GM18498 (cell line): ENCODE data around the gene SMYD3.

Source experiments
- ATAC-seq: cut with Tn5 transposase; IDR thresholded peaks from one replicate; pipeline ENCODE4 v1.9.1; 2021; ENCODE audit warnings: mild to moderate bottlenecking, moderate library complexity; ENCODE audit not compliant: unreplicated experiment

SMYD3 gene

DNA sequence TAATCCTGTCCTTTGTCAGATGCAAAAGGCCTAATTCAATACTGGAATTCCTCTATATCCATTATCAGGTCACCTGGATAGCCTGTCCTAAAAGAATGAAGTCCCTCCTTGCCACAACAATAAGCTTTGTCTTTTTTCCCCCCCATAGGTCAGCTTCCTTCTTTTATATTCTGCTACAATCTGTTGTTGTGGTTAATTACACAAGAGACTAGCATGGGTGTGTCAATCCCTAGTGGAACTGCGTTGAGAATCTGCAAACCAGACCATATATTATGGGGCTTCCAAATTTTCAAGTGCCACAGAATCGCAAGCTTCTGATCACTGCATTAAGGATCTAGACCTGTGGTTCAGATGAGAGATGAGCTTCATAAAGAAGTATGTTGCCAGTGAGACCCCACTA, 349.6 kb downstream of the SMYD3 start:
- ATAC-seq, result no peak

DNA sequence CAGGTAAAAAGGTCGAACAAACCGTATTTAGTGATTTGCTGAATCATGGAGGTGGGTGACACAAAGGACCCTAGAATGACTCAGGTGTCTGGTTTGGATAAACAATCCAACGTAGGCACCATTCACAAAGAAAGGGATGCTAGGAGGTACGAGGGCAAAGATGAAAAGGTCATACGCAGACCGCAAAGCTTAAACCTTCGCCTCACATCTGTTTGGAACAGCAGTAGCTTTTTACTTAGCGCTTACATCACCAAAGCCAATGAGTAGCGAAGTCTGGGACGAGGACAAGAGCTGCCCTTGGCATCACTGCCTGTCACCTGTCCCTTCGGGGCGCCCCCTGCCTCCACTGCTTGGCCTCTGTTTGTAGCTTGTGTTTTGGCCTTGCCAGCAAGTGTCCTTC, 350.2 kb downstream of the SMYD3 start:
- ATAC-seq, result no peak

DNA sequence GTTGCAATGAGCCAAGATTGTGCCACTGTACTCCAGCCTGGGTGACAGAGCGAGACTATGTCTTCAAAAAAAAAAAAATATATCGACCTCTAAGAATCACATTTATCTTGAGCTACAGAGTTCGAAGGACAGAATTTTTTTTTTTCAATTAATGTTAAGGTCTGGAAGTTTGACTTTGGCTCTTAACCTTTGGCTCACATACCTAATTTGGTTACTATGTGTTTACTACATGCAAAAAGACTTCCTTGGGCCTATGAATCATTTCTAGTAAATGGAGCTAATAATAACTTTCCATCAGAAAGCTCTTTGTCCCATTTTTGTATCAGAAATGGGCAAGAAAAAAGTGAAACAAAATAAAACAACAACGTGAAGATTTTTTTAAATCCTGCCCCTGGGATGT, 351.2 kb downstream of the SMYD3 start:
- no peak for ATAC-seq

DNA sequence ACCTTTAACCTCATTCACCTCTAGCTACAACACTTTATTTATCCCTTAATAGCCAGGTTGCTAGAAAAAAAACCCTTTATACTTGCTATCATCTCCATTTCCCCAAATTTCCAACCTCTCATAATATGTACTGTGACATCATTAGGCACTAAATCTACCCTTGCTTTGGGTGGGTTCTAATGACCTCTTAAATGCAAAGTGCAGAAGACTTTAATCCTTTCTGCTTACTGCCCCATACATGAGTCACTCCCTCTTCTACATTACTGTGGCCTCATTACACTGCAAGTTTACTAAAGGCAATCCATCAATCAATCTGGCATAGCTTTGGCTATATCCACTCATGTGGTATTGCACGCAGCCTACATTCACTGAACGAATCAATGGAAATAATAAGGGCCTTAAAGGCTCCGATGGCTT, 353.3 kb downstream of the SMYD3 start:
- ATAC-seq, result no peak

DNA sequence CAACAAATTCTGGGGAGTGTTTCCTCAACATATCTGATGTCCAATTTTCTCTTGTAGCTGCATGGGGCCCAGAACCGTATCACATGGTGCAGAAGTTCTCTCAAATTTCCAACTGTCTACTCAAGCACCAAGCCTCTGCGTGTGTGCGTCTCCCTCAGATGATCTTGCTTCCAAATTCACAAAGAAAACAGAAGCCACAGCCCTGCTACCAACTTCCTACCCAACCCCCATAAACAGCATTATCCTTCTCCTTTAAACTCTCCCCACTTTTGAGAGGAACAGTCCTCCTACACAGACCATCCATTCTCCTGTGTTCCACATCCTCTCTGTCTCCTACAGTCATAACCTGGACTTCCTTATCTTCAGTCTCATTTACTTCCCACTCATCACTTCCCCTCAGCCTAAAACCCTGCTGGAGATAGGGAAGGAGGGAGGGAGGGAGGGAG, 354.1 kb downstream of the SMYD3 start:
- no peak for ATAC-seq

DNA sequence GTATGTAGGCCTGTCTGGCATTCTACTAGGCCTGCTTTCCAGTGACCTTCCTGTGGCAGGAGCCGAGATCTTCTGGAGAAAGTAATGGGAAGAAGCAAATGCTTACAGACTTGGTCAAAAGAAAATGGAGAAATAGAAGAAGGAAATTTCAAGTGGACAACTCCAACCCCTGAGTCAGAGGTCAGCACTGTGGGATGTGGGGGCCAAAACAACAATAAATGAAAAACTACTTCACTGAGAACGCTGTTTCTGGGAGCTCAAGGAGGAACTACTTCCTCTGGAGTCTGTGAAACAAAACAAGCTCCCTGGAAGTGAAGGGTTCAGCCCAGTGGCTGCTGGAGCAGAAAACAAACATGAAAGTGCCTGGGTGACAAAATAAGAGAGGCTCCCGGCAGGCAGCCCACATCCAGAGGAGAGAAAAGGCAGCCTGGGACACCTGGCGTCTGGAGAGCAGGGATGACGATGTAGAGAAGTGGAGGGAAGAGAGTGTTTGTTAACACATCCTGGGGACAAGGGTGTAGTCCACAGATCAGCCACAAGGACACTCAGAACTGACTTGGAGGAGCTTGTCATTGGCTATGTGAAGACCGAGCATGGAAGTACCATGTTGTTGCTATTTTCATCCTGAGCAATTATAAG, 355.2 kb downstream of the SMYD3 start:
- ATAC-seq, result no peak

DNA sequence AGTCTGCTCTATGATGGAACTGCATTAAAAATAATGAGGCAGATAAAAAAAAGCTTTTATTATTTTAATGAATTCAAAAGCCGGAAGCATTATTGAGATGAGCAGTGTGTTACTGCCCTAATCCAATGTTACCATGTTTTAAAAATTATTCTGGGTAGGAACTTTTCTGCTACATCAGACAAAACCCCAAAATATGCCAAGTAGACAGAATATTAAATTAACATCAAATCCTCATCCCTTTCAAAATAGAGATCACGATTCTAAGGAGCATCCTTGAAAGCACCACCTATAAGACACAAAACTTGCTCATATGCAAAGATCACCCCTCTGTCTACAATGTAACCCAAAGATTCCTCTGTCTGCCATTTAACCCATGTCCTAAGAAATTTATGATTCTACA, 357.5 kb downstream of the SMYD3 start:
- ATAC-seq, result no peak

DNA sequence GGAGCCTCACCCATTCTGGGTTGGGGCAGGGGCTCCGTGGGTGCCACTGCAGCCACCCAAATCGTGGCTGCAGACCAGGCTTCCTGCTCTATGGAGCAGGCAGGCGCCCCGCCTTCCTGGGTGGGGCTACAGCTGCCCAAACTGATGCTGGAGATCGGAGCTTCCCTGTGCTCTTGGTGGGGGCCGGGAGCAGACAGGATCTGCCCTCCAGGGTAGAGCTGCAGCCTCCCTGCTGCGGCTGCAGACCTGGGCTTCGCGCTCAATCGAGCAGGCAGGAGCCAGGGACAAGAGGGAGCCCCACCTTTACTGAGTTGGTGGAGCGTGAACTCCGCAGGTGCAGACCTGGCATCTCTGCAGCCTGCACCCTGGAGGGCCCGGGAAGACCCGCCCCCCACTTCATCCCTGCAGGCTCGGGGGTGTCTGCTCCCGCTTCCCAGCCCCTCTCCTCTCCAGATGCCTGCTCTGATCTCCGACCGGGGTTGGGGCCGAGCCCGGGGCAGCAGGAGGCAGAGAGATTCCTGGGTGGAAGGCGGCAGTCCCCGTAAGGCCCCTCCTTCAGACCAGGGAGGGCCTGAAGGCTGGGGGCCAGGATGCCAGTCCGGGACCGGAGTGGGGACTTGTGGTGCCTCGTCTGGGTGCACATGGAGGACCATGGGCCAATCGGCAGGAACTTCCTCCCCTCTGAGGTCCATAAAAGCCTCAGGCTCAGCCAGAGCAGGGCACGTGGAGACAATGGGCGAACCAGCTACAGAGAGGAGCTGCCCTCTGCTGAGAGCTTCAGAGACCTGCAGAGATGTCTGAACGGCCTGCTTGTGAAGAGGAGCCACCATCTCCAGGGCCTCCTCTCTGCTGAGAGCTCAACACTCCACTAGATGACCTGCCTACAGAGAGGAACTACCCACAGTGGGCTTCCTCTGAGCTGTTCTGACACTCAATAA, 359.3 kb downstream of the SMYD3 start:
- ATAC-seq, result no peak

DNA sequence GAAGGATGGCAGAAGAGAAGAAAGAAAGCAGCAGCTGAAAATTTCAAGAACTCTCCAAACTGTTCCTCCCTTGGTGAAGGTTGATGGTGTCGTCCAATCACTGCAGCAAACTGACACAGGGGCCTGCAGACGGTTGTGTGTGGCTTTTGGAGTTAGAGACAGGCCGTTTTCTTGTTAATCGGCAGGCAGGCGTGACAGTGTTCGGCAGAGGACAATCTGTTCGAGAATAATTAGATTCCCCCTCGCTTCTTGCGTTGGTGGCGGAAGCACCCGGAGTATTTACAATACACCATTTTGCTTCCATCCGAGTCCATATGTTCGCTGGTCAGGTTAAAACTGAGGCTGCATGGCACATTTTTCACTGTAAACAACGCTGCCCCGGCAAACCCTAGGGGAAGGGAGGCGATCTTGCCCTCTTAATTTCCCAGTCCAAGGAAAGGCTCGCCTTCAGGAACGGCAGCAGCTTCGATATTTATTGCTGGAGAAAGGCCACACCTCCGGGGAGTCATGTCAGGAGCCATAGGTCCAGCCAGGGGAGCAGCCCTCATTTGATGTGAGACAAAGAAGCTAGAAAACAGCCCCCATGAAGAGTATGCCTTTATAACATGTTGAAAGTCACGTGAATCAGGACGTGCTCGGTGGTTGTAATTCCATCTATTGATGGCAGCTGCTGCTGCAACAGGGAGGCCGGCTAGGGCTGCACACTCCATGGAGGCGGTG, 360.1 kb downstream of the SMYD3 start:
- ATAC-seq, result no peak

DNA sequence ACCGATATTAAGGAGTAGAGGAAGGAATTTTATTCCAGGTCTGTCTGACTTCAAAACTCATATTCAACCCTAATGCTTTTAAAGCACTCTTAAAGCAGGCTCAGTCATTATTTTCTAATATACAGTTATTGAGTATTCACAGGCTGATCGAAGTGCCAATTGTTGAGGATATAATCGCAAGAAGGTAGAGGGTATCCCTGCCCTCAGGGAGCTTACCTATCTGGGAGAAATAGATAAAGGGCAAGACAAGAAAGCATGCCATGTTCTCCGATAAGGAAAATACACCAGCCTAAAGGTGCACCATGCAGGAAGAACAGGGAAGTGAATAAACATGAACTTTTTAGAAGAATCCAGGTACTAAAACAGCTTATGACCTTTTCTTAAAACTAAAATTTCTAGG, 361.2 kb downstream of the SMYD3 start:
- ATAC-seq, result no peak

DNA sequence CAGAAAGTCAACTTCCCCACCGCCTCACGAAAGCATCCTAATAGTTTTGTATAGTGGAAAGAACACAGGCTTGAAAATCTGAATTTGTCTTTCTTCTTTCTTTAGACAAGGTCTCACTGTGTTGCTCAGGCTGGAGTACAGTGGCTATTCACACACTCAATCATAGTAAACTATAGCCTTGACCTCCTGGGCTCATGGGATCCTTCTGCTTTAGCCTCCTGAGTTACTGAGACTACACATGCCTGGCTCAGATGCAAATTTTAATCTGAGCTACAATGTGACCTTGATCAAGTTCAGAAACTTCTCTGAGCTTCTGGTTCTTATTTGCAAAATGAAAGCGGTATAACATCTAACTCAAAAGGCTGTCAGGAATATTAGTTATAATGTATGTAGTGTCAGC, 362.1 kb downstream of the SMYD3 start:
- ATAC-seq, result no peak

DNA sequence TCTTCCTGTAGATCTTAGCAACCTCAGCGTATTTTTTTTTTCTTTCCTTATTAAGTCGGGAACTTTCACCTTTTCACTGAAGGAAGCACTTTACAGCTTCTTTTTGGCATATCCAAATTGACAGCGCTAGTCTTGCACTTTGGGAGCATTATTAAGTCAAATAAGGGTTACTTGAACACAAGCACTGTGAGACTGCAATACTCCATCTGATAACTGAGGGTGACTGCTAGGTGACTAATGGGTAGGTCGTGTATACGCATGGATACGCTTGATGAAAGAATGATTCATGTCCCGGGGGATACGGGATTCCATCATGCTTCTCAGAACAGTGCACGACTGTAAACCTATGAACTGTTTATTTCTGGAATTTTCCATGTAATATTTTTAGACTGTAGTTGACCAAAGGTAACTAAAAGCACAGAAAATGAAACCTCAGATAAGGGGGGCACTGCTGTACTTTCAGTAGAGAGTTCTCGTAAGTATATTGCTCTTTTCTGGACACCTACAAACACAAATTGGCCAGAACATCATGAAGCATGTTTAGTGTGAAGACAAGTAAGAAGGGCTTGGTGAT, 364.7 kb downstream of the SMYD3 start:
- ATAC-seq, result no peak

DNA sequence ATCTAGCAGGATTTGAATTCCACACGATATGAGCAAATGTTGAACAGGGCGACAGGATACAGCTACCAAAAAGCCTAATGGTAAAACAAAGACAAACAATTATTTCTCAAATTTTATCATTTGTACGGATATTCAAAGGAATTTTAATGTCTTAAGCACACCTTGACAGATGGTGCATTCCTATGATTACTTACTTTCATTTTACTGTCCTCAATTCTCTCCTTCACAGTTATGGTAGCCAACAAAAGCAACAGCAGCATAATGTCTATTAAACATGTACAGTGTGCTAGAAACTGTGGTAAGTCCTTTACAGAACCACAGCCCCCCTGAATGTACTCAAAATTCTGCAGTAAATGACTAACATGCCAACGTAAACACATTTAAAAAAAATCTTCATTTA, 365.8 kb downstream of the SMYD3 start:
- no peak for ATAC-seq

DNA sequence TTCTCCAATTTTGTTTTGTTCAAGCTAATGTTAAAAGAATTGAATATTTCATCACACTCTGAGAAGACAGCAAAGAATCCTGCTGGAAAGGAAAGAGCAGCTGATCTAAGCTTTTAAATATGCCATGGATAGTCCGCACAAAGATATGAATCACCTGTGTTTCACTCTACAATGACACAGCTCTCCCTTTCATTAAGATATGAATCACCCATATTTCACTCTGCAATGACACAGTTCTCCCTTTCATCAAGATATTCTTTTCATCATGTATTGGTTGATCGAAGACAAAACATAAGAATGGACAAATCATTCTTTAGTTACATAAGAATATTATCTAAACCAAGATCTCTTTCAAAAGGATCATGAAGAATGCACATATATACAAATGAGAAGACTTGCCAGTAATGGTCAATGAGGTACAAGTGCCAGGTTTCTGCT, 367.3 kb downstream of the SMYD3 start:
- no peak for ATAC-seq

DNA sequence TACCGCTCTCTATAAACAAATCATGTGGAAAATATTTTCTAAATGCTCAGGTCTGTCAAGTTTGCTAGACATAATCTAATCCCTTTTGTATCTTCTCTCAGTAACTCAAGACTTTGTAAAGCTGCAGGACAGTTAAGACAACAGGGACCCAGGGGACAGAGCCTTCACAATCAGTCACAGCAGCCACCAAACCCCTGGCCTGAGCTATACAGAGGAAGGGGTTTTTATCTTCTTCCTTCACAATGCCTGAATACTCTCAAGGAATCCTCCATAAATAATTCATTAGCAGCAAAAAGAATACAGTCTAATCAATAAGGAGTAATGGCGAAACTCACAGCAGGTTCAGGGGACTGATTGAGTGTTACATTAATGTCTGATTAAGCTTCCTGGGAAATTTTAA, 368.3 kb downstream of the SMYD3 start:
- ATAC-seq, result no peak

DNA sequence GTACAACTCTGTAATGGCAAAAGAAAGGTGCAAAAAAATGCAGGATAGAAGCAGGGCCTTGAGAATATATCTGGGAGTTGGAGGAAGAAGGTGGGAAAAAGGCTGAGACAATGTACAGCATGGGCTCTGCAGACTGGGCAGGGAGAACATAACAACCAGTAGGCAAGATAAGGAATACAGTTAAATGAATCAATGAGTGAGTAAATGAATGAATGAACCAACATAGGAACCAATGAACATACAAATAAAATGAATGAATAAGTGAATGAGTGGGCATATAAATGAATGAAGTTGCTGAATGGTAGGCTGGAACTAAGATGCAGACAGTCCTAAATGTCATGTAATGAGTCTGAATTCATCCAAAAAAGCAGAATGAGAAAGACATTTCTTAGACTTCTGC, 370.6 kb downstream of the SMYD3 start:
- ATAC-seq, result no peak

DNA sequence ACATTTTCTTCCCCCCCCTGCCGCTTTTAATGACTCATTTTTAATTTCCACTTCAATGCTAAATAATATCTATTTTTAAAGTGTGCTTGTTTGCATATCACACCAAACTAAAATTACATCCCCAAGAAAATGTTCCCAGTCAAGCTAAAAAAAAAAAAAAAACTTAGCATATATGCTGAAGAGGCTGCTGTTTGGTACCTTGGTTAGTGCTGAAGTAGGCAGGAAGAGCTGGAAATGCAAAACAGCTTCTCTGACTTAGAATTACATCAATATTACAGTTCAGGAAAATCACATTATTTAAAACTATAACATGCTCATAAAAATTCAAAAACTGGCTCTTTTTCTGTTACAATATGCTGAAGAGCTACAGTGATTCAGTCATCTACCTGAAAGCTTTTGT, 372.3 kb downstream of the SMYD3 start:
- ATAC-seq, result no peak

DNA sequence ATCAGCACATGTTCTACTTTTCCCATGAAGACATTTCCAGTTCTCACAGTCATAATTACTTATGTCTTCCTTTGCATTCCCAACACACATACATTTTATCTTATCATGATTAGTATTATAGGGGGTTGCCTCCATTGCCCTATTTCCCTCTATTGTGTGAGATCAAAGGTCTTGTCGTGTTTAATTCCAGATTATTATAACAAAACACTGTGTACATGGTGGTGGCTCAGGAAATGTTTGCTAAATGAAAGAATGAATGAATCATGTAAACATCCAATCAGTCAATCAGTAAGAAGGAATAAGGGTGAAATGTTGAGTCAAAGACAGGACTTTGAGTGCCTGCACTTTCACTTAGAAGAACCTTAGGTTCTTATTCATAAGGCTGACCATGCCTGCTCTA, 376.0 kb downstream of the SMYD3 start:
- no peak for ATAC-seq

DNA sequence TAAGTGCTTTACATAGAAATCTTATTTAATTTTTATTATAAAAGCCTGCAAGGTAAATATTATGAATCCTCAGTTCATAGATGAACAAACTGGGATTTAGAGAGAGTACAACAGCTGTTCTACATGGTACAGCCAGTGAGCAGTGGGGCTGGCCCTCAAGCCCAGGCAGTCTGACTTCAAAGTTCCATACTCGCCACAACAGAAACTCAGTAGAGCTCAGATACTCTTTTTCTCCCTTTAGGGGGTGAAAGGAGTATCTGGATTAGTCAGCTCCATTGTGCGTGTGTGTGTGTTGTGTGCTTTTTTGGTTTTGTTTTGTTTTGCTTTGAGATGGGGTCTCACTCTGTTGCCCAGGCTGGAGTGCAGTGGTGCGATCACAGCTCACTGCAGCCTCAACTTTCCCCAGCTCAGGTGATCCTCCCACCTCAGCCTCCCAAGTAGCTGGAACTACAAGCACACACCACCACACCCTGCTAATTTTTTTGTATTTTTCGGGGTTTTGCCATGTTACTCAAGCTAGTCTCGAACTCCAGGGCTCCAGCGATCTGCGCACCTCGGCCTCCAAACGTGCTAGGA, 378.5 kb downstream of the SMYD3 start:
- ATAC-seq, result no peak

DNA sequence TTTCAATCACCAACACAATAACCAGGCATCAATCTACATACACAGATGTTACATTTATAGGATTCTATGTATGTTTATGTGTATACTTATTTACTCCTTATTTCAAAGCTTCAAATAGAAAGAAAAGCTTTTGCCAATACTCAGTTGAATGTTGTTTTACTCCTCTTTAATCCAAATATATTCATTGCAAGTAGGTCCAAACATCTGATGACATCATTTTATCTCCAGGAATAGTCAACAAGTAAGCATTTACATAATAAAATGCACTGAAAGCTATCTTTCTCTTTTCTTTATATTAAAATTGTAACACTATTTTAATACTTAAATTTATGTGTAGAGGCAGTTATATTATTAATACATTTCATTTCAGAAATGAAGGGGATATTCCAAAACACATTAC, 380.5 kb downstream of the SMYD3 start:
- ATAC-seq, result no peak

DNA sequence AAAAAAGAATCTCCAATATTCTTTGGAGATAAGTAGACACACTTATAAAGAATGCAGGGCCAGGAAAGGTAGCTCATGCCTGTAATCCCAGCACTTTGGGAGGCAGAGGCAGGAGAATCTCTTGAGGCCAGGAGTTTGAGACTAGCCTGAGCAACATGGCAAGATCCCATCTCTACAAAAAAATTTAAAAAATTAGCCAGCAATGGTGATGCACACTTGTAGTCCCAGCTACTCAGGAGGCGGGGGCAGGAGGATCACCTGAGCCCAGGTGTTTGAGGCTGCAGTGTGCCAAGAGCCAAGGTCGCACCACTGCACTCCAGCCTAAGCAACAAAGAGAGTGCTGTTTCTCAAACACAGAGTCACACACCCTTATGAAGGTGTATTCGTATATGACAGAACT, 385.0 kb downstream of the SMYD3 start:
- ATAC-seq, result no peak
